GM12878 (cell line): ENCODE results near the gene DST. TPM values are rescaled to one million over a fixed set of nuclear protein-coding genes. Genes with fewer than 3 reads are reported as not detected.

Experiments used
- ATAC-seq: fragments of 200-7000 bp; cut with Tn5 transposase; 3 replicates; pipeline ENCODE4 v1.9.1; 2020; ENCODE audit warnings: mild to moderate bottlenecking, moderate library complexity
- BruUV-seq: library from RNA; stranded (reverse); fragments of 400-500 nt; replicated peaks from 2 replicates; lab custom pipeline; 2021; lab: Mats Ljungman, UMichigan
- CTCF ChIA-PET: fragments of 300-600 bp; sonication (Branson Sonifier 250); formaldehyde crosslinking; extraction: SDS; loops from one replicate; lab custom pipeline; 2021; ENCODE audit warnings: inconsistent platforms; lab: Yijun Ruan, JAX
- POLR2A ChIA-PET: fragments of 350-600 bp; formaldehyde crosslinking; extraction: SDS; loops from one replicate; lab custom pipeline; 2021; ENCODE audit warnings: inconsistent platforms; lab: Charles Lee
- RAD21 ChIA-PET: fragments of 300-600 bp; sonication (Branson Sonifier 250); formaldehyde crosslinking; loops from one replicate; lab custom pipeline; 2023; ENCODE audit warnings: antibody characterized with exemption; ENCODE audit not compliant: unreplicated experiment; lab: Charles Lee
- SMC1A ChIA-PET: fragments of 300-600 bp; sonication (Branson Sonifier 250); formaldehyde crosslinking; loops from one replicate; lab custom pipeline; 2023; ENCODE audit not compliant: unreplicated experiment, uncharacterized antibody; lab: Charles Lee
- DNase-seq: peaks from one replicate; pipeline ENCODE4 v3.0.0-alpha.2; 2011; ENCODE audit warnings: low read depth, low spot score
- FAIRE-seq: peaks from 3 replicates; lab custom pipeline; 2011; peaks lifted over from hg19 to GRCh38; lab: Jason Lieb, UNC
- H2AFZ ChIP-seq: 2 replicates; pipeline ENCODE4 v1.6.0; 2011; ENCODE audit warnings: low read depth, low read length, control low read depth; ENCODE audit not compliant: control insufficient read depth
- H3K27ac ChIP-seq: 2 replicates; pipeline ENCODE4 v1.5.1; 2011; ENCODE audit warnings: control low read depth; ENCODE audit not compliant: control insufficient read depth, insufficient read depth
- H3K27me3 ChIP-seq, 2 experiments: replicated peaks in 1 of 2; 2 replicates each; pipeline versions ENCODE4 v1.6.0 to v1.6.1; 2011; ENCODE audit warnings: low read length in 1 of 2; ENCODE audit not compliant: control insufficient read depth in 2 of 2, insufficient read depth in 2 of 2
- H3K36me3 ChIP-seq, 2 experiments: 2 replicates each; pipeline ENCODE4 v1.5.1; 2011; ENCODE audit warnings: low read length in 1 of 2; ENCODE audit not compliant: control insufficient read depth in 2 of 2, insufficient read depth in 2 of 2
- H3K4me1 ChIP-seq: 2 replicates; pipeline ENCODE4 v1.6.1; 2011; ENCODE audit warnings: mild to moderate bottlenecking, low read length, moderate library complexity, mixed read lengths; ENCODE audit not compliant: control insufficient read depth, insufficient read depth
- H3K4me2 ChIP-seq: 2 replicates; pipeline ENCODE4 v1.6.0; 2011; ENCODE audit warnings: control low read depth; ENCODE audit not compliant: control insufficient read depth, insufficient read depth
- H3K4me3 ChIP-seq: fragments of 200-600 bp; sonication (generic); 2 replicates; pipeline ENCODE4 v1.5.1; 2016
- H3K79me2 ChIP-seq: 2 replicates; pipeline ENCODE4 v1.6.0; 2011; ENCODE audit warnings: low read length; ENCODE audit not compliant: control insufficient read depth, insufficient read depth
- H3K9ac ChIP-seq: 2 replicates; pipeline ENCODE4 v1.8.0; 2011; ENCODE audit warnings: low read length, control low read depth, mixed read lengths; ENCODE audit not compliant: control insufficient read depth, insufficient read depth
- H3K9me3 ChIP-seq: replicated peaks from 3 replicates; pipeline ENCODE4 v1.5.1; 2011; ENCODE audit warnings: mild to moderate bottlenecking, low read length; ENCODE audit not compliant: control insufficient read depth, insufficient read depth
- H4K20me1 ChIP-seq: 2 replicates; pipeline ENCODE4 v1.6.0; 2011; ENCODE audit not compliant: control insufficient read depth, insufficient read depth
- BACH1 ChIP-seq: fragments of 450-650 bp; IDR thresholded peaks from 2 replicates; pipeline ENCODE4 v1.6.1; 2017; ENCODE audit warnings: mild to moderate bottlenecking, borderline replicate concordance
- BCL11A ChIP-seq: IDR thresholded peaks from 2 replicates; pipeline ENCODE4 v1.6.1; 2011; ENCODE audit warnings: low read depth, low read length
- CBX5 ChIP-seq: sonication (generic); IDR thresholded peaks from 2 replicates; pipeline ENCODE4 v1.6.1; 2016; ENCODE audit warnings: low read depth, moderate library complexity, mild to moderate bottlenecking, inconsistent platforms
- CREM ChIP-seq: IDR thresholded peaks from 2 replicates; pipeline ENCODE4 v1.6.1; 2014; ENCODE audit warnings: antibody characterized with exemption, low read depth
- ESRRA ChIP-seq: IDR thresholded peaks from 2 replicates; pipeline ENCODE4 v1.6.1; 2012; ENCODE audit warnings: mild to moderate bottlenecking, low read length, improper control_type of control experiment
- EZH2 ChIP-seq: IDR thresholded peaks from 2 replicates; pipeline ENCODE4 v1.6.1; 2012; ENCODE audit warnings: low read depth, mild to moderate bottlenecking, control low read depth, inconsistent platforms, low read length, borderline replicate concordance; ENCODE audit not compliant: control insufficient read depth
- FOXK2 ChIP-seq: fragments of 450-650 bp; IDR thresholded peaks from 2 replicates; pipeline ENCODE4 v1.6.1; 2017; ENCODE audit warnings: mild to moderate bottlenecking, moderate library complexity
- KAT2A ChIP-seq: conservative IDR thresholded peaks from 2 replicates; pipeline ENCODE4 v1.6.1; 2011; ENCODE audit warnings: low read depth, low read length; ENCODE audit not compliant: control insufficient read depth
- MXI1 ChIP-seq: fragments of 150-350 bp; IDR thresholded peaks from 2 replicates; pipeline ENCODE4 v1.6.1; 2011; ENCODE audit warnings: low read depth, mild to moderate bottlenecking, inconsistent platforms, low read length, improper control_type of control experiment
- MYB ChIP-seq: fragments of 150-350 bp; IDR thresholded peaks from 2 replicates; pipeline ENCODE4 v1.6.1; 2014; ENCODE audit warnings: mild to moderate bottlenecking, low read depth, low read length, borderline replicate concordance
- NRF1 ChIP-seq: conservative IDR thresholded peaks from 2 replicates; pipeline ENCODE4 v1.6.1; 2011; ENCODE audit warnings: mild to moderate bottlenecking, low read depth, low read length, improper control_type of control experiment
- POLR2AphosphoS2 ChIP-seq: IDR thresholded peaks from 2 replicates; pipeline ENCODE4 v1.6.1; 2011; ENCODE audit warnings: low read depth, mild to moderate bottlenecking, low read length, improper control_type of control experiment, moderate library complexity
- POU2F2 ChIP-seq: IDR thresholded peaks from 3 replicates; pipeline ENCODE4 v1.6.1; 2011; ENCODE audit warnings: low read depth, mild to moderate bottlenecking, low read length, borderline replicate concordance
- RAD21 ChIP-seq: IDR thresholded peaks from 2 replicates; pipeline ENCODE4 v1.6.1; 2011; ENCODE audit warnings: mild to moderate bottlenecking, low read depth, low read length, moderate library complexity; ENCODE audit not compliant: insufficient read depth
- RAD51 ChIP-seq: fragments of 450-650 bp; IDR thresholded peaks from 2 replicates; pipeline ENCODE4 v1.6.1; 2016; ENCODE audit warnings: moderate library complexity, mild to moderate bottlenecking, inconsistent platforms
- RBBP5 ChIP-seq: fragments of 200-600 bp; sonication (generic); conservative IDR thresholded peaks from 2 replicates; pipeline ENCODE4 v1.6.1; 2016
- STAT1 ChIP-seq: fragments of 450-650 bp; conservative IDR thresholded peaks from 2 replicates; pipeline ENCODE4 v1.6.1; 2014; ENCODE audit warnings: antibody characterized with exemption, mild to moderate bottlenecking
- TARDBP ChIP-seq: IDR thresholded peaks from 2 replicates; pipeline ENCODE4 v1.6.1; 2016; ENCODE audit warnings: borderline replicate concordance
- TBL1XR1 ChIP-seq: IDR thresholded peaks from 2 replicates; pipeline ENCODE4 v1.6.1; 2012; ENCODE audit warnings: low read depth, low read length, improper control_type of control experiment
- WGBS: methylation state at CpG from one replicate; pipeline ENCODE4 v1.1.6; 2016; ENCODE audit warnings: low lambda C conversion rate; ENCODE audit not compliant: insufficient replicate concordance, insufficient coverage; ENCODE audit errors: missing lambda C conversion rate; 5-methylcytosine and 5-hydroxymethylcytosine counted together
- in situ Hi-C: fragments of 300-500 bp; cut with MboI; formaldehyde crosslinking; loops from 9 replicates; pipeline ENCODE4 v1.14.3; 2018; ENCODE audit warnings: mixed read lengths
- intact Hi-C: fragments of 100-400 bp; cut with micrococcal nuclease; formaldehyde crosslinking; loops from one replicate; pipeline ENCODE4 v1.14.2; 2022; ENCODE audit not compliant: unreplicated experiment
- polyA plus RNA-seq, 11 experiments: library from polyadenylated mRNA; depleted of rRNA in 4 of 11; unstranded in 6 of 11; stranded (reverse) in 5 of 11; fragments of >200 nt; fragmentation: Nextera tagmentation in 4 of 11; fragmentation: Illumina TruSeq in 1 of 11; extraction: Ambion mirVana in 4 of 11; extraction: Trizol in 1 of 11; gene quantifications; 1 replicate in 1 of 11; 2 replicates in 10 of 11; pipeline versions ENCODE4 v1.2.1 to v1.2.3, GENCODE V29; 2011 to 2016; ENCODE audit warnings: inconsistent platforms in 2 of 11, missing spikeins in 2 of 11, low read depth in 1 of 11
- total RNA-seq, 4 experiments: library from RNA; depleted of rRNA in 3 of 4; stranded (reverse); fragments of >200 nt in 3 of 4; fragmentation: Illumina TruSeq in 1 of 4; extraction: Trizol in 1 of 4; gene quantifications; 2 replicates each; pipeline versions ENCODE4 v1.2.1 to v1.2.3, GENCODE V29; 2013 to 2021

DST gene
- total and polyA plus RNA-seq, 10 of the 15 experiments (the other 5 are each of a cell fraction or from before 2014, with no cell fraction given): 32.1 to 156 (median 75.0) TPM

DNA sequence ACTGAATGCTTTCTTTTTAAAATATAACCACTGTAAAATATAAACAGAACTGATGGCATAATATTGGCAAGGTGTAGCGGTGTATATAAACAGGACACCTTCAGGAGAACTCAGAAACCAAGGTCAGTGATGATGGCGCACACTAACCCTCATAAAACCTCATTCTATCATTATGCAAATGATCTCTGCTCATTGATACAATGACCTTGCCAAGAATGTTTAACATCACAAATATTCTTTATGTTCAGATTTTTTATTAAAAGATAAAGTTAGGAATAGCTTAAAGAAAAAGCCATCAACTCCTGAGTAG, 48.6 kb upstream of the DST start:
- Histone ChIP-seq H3K27me3 (no peaks in the 10 kb centered on the region), H3K9ac (no peak overlapping the region), H4K20me1 (no peaks in the 10 kb centered on the region), H3K4me2 (no peak overlapping the region), H3K4me3 (no peak overlapping the region), H2AFZ (no peak overlapping the region), H3K27ac (no peak overlapping the region), H3K4me1 (peaks cover 12% of the 10 kb centered on the region)
- RAD21 ChIA-PET: interaction anchor here (2.0 kb wide), 1 partner anchor 160 kb away, joined by 8 read pairs; no protein-coding TSS in a partner anchor
- DNase-seq (no peak), FAIRE-seq (no peak), ATAC-seq (no peak)
- in situ Hi-C loops: loop anchor here (10.0 kb wide), 1 partner anchor 336 kb away; no protein-coding TSS in a partner anchor
- SMC1A ChIA-PET: interaction anchor here (1.5 to 3.9 kb wide), 8 partner anchors 11 to 160 kb away, joined by 3 to 29 read pairs (median 9); partner anchors contain the start of gene DST
- BruUV-seq: no TSS peak
- 63% methylated on average over 2 of the region's 2 CpGs for whole genome bisulfite sequencing
- POLR2A ChIA-PET: no interaction called here
- intact Hi-C loops: loop anchor here (10.0 kb wide), 1 partner anchor 336 kb away; no protein-coding TSS in a partner anchor
- CTCF ChIA-PET: interaction anchor here (1.0 to 4.3 kb wide), 9 partner anchors 8 to 96 kb away, joined by 3 to 32 read pairs (median 7); no protein-coding TSS in a partner anchor
- no peak for TF ChIP-seq CBX5
- no peak for TF ChIP-seq CREM
- no peak for TF ChIP-seq TBL1XR1
- no peak for TF ChIP-seq ESRRA
- no peak for TF ChIP-seq RAD21
- no peak for TF ChIP-seq RAD51
- TF ChIP-seq TARDBP: no peak
- TF ChIP-seq MXI1: no peak
- TF ChIP-seq MYB: no peak
- TF ChIP-seq FOXK2: no peak
- TF ChIP-seq BACH1: no peak
- no peak for TF ChIP-seq EZH2
- TF ChIP-seq NRF1: no peak
- TF ChIP-seq STAT1: no peak
- TF ChIP-seq RBBP5: no peak
- no peak for TF ChIP-seq POU2F2
- no peak for TF ChIP-seq KAT2A
- no peak for TF ChIP-seq BCL11A
- no peak for TF ChIP-seq POLR2AphosphoS2
- TF ChIP-seq, all 136 proteins: peak for 0
- peaks cover 2 to 11% of the 10 kb centered on the region in 2 experiments; a peak in 3 of 4 replicates for H3K36me3 ChIP-seq
- no peaks in the 10 kb centered on the region for H3K9me3 ChIP-seq
- no peaks in the 10 kb centered on the region for H3K79me2 ChIP-seq
